Suprapubic skin (tissue), 4 donors: ENCODE data around the gene PUM1.

ENCODE experiments used
- EP300 ChIP-seq: sonication (generic); formaldehyde crosslinking; IDR thresholded peaks from one replicate; pipeline ENCODE4 v1.6.1; 2017; ENCODE audit warnings: antibody characterized with exemption
- POLR2A ChIP-seq, 2 donors: fragments of 450-650 bp; IDR thresholded peaks; one replicate each; pipeline ENCODE4 v1.6.1; 2017; ENCODE audit warnings: antibody characterized with exemption in 2 of 2, mild to moderate bottlenecking in 2 of 2, moderate library complexity in 2 of 2
- POLR2AphosphoS5 ChIP-seq, 3 donors: sonication (generic); formaldehyde crosslinking; IDR thresholded peaks; one replicate each; pipeline ENCODE4 v1.6.1; 2017; ENCODE audit warnings: antibody characterized with exemption in 3 of 3
- TF ChIP-seq, protein P1 (sequence below), 2 donors: fragments of 200-600 bp in 1 of 2; fragments of 450-650 bp in 1 of 2; sonication (generic) in 1 of 2; IDR thresholded peaks; one replicate each; pipeline ENCODE4 v1.5.1; 2016 to 2019; ENCODE audit warnings: antibody characterized with exemption in 2 of 2, mild to moderate bottlenecking in 1 of 2, moderate library complexity in 1 of 2

DNA sequence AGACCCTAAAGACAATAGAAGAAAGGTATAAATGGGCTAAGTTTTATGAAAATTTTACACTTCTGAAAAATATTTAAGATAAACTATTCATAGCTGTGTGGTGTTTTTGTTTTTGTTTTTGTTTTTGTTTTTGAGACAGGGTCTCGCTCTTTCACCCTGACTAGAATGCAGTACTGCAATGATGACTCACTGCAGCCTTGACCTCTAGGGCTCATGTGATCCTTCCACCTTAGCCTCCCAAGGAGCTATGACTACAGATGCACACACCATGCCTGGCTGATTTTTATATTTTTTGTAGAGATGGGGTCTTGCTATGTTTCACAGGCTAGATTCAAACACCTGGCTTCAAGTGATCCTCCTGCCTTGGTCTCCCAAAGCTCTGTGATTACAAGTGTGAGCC, 66.6 kb downstream of the PUM1 start:
- TF ChIP-seq, protein P1, sequence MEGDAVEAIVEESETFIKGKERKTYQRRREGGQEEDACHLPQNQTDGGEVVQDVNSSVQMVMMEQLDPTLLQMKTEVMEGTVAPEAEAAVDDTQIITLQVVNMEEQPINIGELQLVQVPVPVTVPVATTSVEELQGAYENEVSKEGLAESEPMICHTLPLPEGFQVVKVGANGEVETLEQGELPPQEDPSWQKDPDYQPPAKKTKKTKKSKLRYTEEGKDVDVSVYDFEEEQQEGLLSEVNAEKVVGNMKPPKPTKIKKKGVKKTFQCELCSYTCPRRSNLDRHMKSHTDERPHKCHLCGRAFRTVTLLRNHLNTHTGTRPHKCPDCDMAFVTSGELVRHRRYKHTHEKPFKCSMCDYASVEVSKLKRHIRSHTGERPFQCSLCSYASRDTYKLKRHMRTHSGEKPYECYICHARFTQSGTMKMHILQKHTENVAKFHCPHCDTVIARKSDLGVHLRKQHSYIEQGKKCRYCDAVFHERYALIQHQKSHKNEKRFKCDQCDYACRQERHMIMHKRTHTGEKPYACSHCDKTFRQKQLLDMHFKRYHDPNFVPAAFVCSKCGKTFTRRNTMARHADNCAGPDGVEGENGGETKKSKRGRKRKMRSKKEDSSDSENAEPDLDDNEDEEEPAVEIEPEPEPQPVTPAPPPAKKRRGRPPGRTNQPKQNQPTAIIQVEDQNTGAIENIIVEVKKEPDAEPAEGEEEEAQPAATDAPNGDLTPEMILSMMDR (IDR thresholded peaks at IDR 0.05): no peak
- TF ChIP-seq POLR2AphosphoS5 (IDR thresholded peaks at IDR 0.05) (no peak), EP300 (no peak), POLR2A (IDR thresholded peaks at IDR 0.05) (no peak)
